GM21528 (cell line): ENCODE results near the gene CGNL1.

ENCODE experiments used
- ATAC-seq: cut with Tn5 transposase; IDR thresholded peaks from one replicate; pipeline ENCODE4 v1.9.1; 2021; ENCODE audit warnings: mild to moderate bottlenecking, moderate library complexity; ENCODE audit not compliant: unreplicated experiment, low FRiP score

Gene CGNL1

DNA sequence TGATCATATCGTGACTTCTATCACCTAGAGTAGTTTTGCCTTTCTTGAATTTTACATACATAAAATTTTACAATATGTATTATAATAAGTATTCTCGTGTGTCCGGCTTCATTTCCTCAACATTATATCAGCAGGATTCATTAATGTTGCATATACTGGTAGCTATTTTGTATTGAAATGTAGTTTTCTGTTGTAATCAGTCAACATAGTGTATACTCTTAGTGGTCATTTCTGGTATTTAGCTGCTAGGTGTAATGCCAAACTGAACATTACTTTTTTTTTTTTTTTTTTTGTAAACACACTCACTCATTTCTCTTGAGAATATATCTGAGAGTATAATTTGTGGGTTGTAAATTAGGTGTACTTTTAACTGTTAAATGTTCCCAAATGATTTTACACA is 70.1 kb downstream of the CGNL1 start:
- no peak for ATAC-seq

DNA sequence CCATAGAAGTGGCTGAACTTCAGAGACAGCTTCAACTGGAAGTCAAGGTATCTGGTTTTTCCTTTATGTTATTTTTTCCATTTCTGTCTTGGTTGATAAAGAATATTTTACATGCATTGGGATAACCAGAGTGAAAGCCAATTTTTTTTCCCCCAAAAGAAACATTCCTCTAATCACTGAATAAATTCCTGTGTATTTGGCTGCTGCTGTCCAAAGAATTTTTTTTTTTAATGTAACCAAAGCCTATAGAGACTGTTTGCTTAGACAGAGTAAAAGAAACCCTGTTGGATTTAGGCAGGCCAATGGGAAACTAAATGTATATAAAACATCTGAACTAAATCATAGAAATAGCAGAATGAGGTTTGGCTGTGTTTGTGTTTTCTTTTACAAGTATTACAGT is 75.2 kb downstream of the CGNL1 start:
- no peak for ATAC-seq

DNA sequence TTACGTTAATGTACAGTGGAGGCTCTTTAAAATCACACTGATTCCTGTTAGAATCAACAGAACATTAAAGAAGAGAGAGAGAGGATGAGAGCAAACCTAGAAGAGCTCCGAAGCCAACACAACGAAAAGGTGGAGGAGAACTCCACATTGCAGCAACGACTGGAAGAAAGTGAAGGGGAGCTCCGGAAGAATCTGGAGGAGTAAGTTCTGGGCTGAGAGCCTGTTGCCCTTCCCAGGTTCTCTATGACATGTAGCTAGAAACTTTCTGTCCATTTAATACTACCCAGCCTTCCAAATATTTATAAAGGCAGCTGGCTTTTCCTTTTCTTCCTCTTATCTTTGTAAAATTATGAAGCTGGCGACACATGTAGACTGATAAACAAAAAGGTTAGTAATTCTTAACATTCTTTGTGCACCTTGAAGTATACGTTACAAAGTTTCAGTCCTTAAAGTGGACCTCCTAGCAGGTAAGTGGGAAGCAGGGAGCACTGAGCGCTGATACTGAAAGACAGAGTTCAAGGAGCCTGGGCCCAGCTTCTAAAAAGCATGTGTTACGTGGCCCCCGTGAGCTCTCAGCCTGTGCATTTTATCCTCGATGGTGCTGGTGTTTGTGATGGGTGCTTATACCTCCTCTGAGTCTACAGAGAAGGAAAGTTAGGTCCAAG is 75.9 kb downstream of the CGNL1 start:
- ATAC-seq: no peak

DNA sequence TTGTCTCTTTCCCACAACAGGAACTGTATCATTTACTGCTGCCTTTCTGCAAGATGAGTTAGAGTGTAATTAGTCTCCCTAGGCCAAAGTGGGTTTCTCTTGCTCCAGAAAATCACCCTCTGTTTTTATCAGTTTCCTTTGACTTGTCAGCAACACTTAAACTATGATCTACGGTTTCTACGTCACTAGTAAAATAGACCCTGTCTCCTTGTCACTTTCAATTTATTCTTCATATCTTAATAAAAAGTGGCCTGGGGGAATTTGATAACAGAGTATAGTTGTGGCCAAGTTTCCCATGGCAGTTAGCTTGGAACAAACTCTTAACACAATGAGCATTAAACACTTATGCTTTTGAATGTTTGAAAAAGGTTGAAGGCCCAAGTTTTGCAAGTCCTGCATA is 79.6 kb downstream of the CGNL1 start:
- no peak for ATAC-seq

DNA sequence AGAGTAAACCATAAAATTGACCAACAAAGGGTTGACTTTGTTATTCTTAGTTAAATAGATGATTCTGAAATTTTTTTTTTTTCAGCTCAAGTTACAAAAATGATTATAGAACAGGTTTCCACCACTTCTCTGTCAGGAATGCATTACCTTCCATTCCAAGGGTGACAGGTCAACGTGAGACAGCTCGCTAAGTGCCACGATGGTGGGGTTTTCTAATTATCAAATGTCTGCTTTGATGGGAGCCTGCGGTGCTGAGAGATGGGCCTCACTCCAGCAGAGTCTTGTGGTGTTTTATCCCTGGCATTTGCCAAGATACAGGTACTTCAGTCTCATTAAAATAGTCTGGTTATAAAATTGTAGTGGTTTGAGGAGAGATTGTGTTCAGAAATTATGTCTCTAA is 80.3 kb downstream of the CGNL1 start:
- ATAC-seq: no peak

DNA sequence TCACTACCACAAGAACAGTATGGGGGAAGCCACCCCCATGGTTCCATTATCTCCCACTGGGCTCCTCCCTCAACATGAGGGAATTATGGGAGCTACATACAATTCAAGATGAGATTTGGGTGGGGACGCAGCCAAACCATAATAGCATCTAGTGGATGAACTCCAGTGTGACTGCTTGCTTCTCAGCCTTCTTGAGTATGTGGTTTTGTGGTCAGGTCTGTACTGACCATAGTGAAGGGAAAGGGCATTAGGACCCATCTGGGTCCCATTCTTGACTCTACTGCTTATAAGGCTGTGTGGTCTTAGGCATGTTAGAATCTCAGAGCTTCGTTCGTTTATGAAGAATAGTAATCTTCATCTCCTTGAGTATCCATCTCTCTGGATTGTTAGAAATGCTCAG is 81.4 kb downstream of the CGNL1 start:
- ATAC-seq: no peak

DNA sequence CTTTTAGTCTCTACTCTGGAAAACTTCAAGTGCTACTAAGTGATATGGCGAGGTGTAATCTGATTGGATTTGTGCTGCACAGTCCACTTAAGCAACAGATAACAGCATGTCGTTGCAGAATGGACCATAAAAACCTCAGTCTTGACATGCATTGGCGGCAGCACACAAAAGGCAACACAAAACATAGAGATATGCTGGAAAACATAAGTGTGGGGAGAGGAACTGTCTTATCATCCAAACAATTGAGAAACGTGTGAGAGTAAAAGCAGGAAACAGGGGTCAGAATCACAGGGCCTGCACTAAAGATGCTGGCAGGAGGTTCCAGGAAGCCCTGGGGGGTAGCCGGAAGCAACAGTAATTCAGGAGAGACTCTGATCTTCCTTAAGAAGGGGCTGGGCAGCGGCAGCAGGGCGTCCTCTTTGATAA is 82.1 kb downstream of the CGNL1 start:
- no peak for ATAC-seq

DNA sequence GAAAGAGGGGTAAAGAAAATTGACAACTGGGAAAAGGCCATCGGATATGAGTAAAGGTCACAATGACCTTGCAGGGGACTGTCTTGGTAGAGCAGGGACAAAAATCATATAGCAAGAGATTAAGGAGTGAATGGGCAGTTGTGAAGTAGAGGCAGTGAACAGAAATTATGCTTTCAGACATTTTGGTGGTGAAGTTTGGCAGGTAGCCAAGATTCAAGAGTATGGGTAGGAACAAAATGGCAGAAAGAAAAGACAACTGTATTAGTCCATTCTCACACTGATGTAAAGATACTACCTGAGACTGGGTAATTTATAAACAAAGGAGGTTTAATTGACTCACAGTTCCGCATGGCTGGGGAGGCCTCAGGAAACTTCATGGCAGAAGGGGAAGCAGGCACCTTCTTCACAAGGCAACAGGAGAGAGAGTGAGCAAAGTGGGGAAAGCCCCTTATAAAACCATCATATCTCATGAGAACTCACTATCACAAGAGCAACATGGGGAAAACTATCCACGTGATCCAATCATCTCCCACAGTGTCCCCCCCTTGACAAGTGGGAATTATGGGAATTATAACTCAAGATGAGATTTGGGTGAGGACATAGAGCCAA is 84.0 kb downstream of the CGNL1 start:
- ATAC-seq: no peak

DNA sequence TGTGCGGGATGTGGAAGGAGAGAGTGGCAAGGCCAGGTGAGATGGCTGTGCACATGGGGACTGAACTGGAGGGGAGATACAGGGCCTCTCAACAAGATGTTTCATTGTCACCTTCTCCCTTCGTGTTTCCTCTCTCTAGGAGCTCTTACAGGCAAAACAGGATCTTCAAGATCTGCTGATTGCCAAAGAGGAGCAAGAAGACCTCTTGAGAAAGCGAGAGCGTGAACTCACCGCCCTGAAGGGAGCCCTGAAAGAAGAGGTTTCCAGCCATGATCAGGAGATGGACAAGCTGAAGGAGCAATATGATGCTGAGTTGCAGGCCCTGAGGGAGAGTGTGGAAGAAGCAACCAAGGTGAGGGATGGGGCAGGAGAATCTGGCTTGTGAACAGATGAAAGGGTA is 85.2 kb downstream of the CGNL1 start:
- no peak for ATAC-seq

DNA sequence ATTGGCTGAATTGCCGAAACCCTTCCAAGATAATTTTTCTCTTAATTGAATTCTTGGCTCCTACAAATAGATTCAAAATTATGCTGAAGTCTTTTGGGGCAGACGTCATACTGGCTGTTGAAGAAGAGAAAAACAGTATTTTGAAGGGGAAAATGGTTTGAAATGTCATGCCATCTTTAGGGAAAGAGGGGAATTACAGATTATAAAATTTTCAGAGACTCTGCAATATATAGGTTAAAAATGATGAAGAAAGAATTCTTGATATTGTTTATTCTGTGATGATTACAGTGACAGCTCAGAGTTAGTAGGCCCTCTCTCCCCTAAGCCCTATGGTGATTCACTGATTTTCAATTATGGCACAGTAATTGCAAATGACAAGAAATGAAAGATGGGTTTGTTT is 86.1 kb downstream of the CGNL1 start:
- ATAC-seq: no peak

DNA sequence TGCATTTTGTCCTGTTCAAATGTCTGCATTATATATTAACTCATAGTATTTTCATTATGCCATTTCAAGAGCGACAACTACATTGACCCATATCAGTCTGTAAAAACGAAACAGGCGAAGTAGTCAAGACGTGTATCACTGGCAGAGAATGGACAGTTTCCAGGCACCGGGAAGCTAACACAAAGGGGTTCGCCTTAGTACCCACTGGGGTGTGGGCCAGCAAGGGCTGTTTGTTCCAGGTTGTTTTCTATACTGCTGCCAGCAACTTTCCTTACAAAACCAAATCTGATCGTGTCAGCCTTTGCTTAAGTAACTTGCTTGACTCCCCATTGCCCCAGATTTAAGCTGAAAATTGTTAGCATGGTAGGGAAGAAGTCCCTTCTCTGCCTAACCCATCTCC is 87.1 kb downstream of the CGNL1 start:
- ATAC-seq: no peak

DNA sequence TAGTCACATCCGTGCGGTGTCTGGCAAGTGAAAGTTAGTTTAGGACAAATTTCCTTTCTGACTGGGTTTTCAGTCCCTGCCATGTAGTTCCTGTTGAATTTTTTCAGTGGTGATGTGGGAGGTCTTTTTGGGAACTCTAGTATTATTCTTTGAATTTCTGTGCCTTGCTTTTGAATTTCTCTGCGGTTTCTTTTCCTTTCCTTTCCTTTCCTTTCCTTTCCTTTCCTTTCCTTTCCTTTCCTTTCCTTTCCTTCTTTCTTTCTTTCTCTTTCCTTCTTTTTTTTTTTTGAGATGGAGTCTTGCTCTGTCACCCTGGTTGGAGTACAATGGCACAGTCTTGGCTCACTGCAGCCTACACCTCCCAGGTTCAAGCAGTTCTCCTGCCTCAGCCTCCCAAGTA is 88.2 kb downstream of the CGNL1 start:
- no peak for ATAC-seq

DNA sequence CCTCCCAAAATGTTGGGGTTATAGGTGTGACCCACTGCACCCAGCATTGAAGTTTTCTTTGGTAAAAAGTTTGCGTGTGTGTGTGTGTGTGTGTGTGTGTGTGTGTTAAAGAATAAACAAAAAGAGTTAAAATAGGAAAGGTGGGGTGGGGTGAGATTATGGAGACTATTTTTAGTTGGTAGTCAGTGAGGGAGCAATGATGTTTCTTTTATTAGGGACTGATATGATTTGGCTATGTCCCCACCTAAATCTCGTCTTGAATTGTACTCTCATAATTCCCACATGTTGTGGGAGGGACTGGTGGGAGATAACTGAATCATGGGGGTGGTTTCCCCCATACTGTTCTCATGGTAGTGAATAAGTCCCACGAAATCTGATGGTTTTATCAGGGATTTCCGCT is 92.2 kb downstream of the CGNL1 start:
- no peak for ATAC-seq

DNA sequence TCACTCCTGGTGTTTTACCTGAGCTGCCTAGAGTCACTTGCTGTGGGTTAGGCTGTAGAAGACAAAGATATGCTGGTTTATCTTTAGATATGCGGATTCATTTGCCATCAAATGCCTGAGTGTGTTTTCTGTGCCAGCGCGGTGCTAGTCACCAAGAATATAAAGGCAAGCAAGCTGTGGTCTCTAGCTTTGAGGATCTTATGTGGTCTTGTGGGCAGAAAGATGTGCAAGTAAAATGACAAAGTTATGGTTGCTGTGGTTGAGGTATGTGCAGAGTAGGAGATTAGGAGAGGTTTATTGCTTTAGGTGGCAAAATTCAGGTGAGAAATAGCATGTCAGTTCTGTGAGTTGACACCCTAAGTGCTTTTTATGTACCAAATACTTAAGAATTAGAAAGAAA is 94.2 kb downstream of the CGNL1 start:
- ATAC-seq: no peak

DNA sequence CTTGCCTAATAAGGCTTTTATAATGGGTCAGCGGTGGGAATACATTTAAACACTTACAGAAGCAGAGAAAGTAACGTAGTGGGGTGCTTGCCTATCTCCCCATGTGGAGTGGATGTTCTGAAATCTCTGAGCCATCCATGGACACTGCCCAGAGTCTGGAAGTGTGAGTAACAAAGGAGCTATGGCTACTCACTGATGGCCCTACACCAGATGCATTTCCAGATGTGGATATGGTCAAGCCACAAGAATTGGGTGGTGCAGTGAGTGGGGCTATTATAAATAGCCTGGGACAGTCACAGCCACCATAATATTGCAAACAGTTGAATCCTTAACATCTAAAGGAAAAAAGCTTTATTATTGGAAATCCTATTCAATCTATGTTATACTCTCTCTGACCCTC is 96.6 kb downstream of the CGNL1 start:
- ATAC-seq: no peak

DNA sequence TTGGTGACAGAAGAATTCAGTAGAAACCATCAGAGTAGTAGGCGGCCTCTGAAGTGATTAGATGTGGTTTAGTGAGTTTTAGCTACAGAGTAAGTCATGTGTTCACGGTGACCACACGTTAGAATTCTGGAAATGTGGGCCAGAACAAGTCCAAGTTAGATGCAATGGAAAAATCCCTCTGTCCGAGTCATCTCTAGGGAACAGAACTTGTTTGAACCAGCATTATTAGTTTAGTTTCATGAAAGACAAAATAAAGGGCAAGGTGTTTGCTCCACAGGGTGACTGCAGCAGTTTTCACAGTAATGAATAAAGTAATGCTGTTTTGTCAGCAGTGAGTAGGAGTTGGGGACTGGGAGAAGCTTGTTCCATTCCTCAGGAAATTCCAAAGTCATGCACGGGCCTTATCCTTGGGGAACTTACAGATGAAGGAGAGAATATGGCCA is 100.2 kb downstream of the CGNL1 start:
- no peak for ATAC-seq

DNA sequence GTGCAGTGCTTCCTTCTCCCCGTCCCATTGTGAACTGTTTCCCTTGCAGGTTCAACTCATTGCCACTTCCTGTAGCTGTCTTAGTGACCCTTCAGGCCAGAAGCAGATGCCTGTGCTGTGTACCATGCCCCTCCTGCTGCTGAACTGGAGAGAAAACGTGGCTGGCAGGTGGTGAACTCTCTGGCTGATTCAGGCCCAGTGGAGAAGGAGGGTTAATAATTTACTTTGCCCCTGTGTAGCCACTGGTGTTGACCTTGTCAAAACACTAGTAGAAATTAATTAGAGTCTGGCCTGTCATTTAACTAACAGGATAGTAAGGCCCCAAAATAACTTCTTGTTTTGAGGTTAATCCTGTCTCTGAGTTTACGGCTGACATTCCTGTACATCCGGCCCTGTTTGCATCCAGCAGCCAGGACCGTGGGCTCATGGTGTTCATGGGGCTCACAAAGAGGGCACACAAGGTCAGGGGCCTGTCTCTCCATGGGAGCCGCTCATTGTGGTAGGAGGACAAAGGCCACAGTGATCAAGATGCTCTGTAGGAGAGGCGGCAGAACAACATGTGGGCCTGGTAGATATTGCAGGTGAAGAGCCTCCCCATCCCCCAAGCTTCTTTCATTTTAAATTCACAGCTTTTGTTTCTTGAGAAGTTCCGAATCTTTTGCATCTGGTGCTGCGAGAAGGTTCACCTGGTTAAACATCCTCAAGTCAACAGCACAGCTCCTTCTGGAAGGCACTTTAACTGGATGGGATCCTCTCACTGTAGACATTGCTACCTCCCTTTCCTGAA is 101.6 kb downstream of the CGNL1 start:
- no peak for ATAC-seq

DNA sequence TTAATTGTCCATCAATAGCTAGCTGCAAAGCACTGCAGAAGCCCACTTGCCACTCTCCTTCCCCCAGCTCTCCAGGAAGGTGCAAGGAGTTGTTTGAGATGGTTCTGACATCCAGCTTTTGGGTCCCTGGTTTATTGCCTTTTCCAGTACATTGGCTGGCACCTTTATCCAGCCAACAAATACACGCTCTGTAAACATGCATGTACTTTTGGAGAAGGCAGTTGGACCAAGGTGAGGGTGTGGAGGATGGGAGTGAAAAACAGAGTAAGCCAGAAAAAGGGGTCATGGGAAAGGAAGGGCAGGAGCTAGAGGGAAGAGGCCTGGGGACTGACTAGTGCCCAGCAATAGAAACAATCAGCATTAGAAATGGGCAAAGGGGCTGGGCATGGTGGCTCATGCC is 102.7 kb downstream of the CGNL1 start:
- ATAC-seq: no peak

DNA sequence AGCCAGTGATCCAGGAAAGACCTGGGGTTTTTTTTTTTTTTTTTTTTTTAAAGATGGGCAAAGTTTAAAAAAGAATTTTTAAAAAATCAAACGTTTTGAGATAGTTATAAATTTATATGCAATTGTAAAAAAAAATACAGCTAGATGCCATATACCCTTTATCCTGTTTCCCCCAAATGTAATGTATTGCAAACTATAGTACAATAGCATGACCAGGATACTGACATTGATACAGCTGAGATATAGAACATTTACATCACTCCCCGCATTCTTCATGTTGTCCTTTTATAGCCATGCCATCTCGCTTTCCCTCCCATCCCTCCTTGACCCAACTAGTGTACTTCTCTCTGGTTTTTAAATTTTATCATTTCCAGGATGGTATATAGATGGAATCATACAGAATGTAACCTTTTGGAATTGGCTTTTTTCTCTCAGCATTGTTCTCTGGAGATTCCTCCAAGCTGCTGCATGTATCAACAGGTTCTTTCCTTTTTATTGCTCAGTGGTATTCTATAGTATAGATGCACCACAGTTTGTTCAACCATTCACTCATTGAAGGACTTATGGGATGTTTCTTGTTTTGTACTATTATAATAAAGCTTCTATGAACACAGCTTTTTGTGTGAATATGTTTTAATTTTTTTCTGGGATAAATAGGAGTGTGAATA is 104.9 kb downstream of the CGNL1 start:
- ATAC-seq: no peak

DNA sequence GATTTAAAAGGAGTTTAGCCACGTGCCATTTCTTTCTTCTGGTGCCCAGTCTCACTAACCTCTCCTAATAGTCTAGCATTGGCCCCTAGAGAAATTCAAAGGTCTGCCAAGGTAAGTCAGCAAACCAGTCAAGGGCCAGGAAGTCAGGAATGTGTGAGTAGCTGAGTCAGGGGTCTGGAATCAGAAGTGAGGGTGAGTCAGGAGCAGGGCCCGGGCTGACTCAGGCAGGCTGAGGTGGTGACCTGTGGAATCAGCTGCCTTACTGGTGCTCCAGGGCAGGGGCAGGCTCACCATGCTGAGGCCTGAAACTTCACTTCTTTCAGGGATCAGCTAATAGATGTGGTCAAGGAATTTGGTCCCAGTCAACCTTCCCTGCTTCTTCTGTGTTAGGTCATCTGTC is 109.6 kb downstream of the CGNL1 start:
- ATAC-seq: no peak

DNA sequence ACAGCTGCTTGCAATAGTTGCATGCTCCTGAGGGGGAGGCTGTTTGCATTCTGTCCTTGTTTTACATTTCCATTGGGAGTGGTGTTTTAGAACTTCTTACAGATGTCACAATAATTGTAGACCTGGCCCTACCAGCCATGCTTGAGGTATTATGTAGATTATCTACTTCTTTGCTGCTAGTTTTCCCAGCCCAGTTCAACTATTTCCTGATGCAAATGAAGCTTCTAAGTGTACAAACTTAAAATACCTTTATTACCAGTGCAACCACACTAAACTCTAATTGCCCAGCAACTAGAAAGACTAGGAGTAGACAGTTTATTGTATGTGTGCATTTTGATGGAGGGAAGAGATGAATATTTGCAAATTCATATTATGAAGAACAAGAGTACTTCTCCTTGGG is 110.5 kb downstream of the CGNL1 start:
- ATAC-seq: no peak
